Mesodermal cell (in vitro differentiated cells): ENCODE results near the gene C2CD2.
A peak's percentile ranks its signal among the peaks of the same experiment; 100 is the strongest.

Experiments
- H3K27ac ChIP-seq: 2 replicates; pipeline ENCODE4 v1.7.0; 2013; ENCODE audit warnings: mild to moderate bottlenecking, low read depth, low read length, moderate library complexity; ENCODE audit not compliant: severe bottlenecking
- H3K36me3 ChIP-seq: 2 replicates; pipeline ENCODE4 v1.7.1; 2013; ENCODE audit warnings: mild to moderate bottlenecking, low read length, moderate library complexity; ENCODE audit not compliant: control insufficient read depth, insufficient read depth
- H3K4me1 ChIP-seq: one replicate; pipeline ENCODE4 v1.7.1; 2013; ENCODE audit warnings: mild to moderate bottlenecking, low read length; ENCODE audit not compliant: insufficient read depth, control insufficient read depth, poor library complexity, severe bottlenecking
- H3K4me3 ChIP-seq: 2 replicates; pipeline ENCODE4 v1.7.0; 2013; ENCODE audit warnings: low read length, control low read depth, mild to moderate bottlenecking; ENCODE audit not compliant: insufficient read depth, poor library complexity, severe bottlenecking; ENCODE audit errors: extremely low read depth
- H3K9me3 ChIP-seq: 2 replicates; pipeline ENCODE4 v1.7.1; 2013; ENCODE audit warnings: mild to moderate bottlenecking, low read length, moderate library complexity; ENCODE audit not compliant: control insufficient read depth
- WGBS, 2 experiments: methylation state at CpG; one replicate each; pipeline ENCODE4 v1.1.5; 2013; ENCODE audit warnings: missing lambda C conversion rate in 2 of 2; ENCODE audit not compliant: insufficient coverage in 2 of 2; 5-methylcytosine and 5-hydroxymethylcytosine counted together

C2CD2 gene

DNA sequence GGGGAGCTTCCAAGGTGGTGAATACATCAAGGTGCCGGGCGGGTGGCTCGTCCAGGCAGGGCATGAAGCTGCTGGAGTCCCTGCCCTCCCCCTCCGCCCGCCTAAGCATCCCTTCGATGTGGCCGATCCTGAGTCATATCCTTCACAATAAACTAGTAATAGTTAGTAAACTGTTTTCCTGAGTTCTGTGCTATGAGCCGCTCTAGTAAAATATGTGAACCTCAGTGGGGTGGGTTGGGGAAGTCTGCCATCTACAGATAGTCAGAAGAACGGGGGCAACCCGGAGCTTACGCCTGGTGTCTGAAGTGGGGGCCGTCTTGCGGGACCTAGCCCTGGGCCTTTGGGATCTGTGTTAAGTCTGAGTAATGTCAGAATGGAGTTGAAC, 21.6 kb downstream of the C2CD2 start:
- Histone ChIP-seq H3K4me1 (peaks cover 25% of the 10 kb centered on the region), H3K27ac (no peak overlapping the region), H3K4me3 (no peak overlapping the region), H3K9me3 (no peaks in the 10 kb centered on the region), H3K36me3 (no peaks in the 10 kb centered on the region)
- WGBS, 2 experiments = 98% methylated on average over 4 to 6 of the region's 13 CpGs

DNA sequence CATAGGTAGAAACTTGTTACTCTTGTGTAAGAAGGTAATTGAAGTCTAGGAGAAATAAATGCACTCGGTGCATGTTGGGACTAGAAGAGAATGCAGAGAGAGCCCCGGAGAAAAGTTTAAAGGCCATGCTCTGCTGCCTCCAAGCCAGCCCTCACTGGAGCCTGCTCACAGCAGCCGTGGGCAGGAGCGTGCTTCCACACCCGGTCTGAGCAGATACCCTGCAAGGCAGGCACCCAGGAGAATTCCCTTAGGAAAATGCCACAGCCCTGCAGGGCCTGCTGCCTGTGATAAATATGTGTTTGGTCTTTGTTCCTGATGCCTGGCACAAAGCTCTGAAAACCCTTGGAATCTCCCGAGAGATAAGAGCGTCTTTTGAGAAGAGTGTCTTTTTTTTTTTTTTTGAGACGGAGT, 22.8 kb downstream of the C2CD2 start:
- H3K4me1 ChIP-seq = peaks cover 29% of the 10 kb centered on the region
- no peaks in the 10 kb centered on the region for H3K9me3 ChIP-seq
- H3K4me3 ChIP-seq = no peak overlapping the region
- 76 to 87% methylated on average over 5 to 6 of the region's 8 CpGs for WGBS, 2 experiments
- no peaks in the 10 kb centered on the region for H3K36me3 ChIP-seq
- peak overlapping the region; percentile 76 for H3K27ac ChIP-seq

DNA sequence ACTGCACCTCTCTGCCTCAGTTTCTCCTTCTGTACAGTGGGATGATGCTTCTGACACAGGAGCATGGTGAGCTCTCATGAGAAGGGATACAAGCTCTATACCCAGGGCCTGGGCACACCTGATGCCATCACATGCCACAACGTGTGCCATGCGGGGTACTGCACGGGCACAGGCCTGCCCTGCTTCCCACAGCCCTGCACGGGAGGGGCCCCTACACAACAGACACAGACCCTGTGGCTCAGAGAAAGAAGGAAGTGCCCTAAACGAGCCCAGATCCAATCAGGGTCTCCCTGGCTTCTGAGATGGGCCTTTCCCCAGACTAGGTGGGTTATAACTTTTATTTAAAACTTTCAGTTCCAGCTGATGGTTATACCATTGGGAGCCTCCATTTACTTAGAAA, 24.6 kb downstream of the C2CD2 start:
- 100% methylated on average over 3 to 5 of the region's 5 CpGs for WGBS, 2 experiments
- Histone ChIP-seq H3K27ac (no peak overlapping the region), H3K4me1 (peaks cover 29% of the 10 kb centered on the region), H3K9me3 (no peaks in the 10 kb centered on the region), H3K4me3 (no peak overlapping the region), H3K36me3 (no peaks in the 10 kb centered on the region)

GRCh38 chr21:41928621-41929220, 25.1 kb downstream of the C2CD2 start:
- Histone ChIP-seq H3K4me3 (no peak overlapping the region), H3K4me1 (peaks cover 29% of the 10 kb centered on the region), H3K27ac (no peak overlapping the region), H3K36me3 (no peaks in the 10 kb centered on the region), H3K9me3 (no peaks in the 10 kb centered on the region)
- no CpG with 5 or more reads among the region's 10 CpGs for whole genome bisulfite sequencing, 2 experiments

- Histone ChIP-seq H3K27ac (no peak overlapping the region), H3K4me1 (peaks cover 25% of the 10 kb centered on the region), H3K4me3 (no peak overlapping the region), H3K9me3 (no peaks in the 10 kb centered on the region), H3K36me3 (no peaks in the 10 kb centered on the region)
- WGBS, 2 experiments = 88 to 95% methylated on average over 10 to 15 of the region's 17 CpGs
Observed at GRCh38 chr21:41927727-41928409, 25.9 kb downstream of the C2CD2 start.

GRCh38 chr21:41926807-41927171, 27.0 kb downstream of the C2CD2 start:
- 75% methylated on average over 1 of the region's 3 CpGs; no CpG with 5 or more reads in 1 of the 2 experiments for WGBS, 2 experiments
- Histone ChIP-seq H3K4me1 (peaks cover 14% of the 10 kb centered on the region), H3K36me3 (no peaks in the 10 kb centered on the region), H3K27ac (no peak overlapping the region), H3K9me3 (no peaks in the 10 kb centered on the region), H3K4me3 (no peak overlapping the region)

DNA sequence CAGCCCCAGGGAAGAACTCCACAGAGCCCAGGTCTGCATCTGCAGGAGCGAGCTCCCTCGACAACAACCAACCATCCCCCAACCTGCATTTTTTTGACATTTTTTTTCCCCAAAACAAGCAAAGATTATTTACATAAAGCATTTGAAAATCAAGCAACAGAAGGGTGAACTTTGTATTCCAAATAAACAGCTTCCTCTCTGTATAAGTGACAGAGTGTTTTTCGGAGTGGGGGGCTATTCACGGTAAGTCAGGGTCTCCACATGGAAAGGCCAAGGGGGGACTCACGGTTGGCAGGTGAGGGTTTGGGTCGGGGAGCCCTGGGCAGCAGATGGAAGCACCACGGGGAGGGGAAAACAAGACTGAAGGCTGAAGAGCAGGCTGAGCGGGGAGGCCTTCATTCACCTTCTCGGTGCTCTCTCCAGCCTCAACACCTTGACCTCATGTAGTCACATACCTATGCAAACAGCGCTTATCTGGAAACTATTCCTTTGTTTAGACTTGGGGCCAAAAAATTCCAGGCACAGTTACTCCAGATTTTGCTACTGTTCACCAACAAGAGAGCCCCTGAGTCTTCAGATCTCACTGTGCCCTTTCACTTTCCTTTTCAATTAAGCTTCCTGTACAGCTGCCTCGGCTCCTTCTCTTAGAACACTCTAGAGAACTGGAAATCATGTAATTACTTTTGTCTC, 27.6 kb downstream of the C2CD2 start:
- Histone ChIP-seq H3K4me3 (no peak overlapping the region), H3K4me1 (peaks cover 14% of the 10 kb centered on the region), H3K27ac (no peak overlapping the region), H3K9me3 (no peaks in the 10 kb centered on the region), H3K36me3 (no peaks in the 10 kb centered on the region)
- WGBS, 2 experiments = 55 to 61% methylated on average over 4 to 6 of the region's 11 CpGs

DNA sequence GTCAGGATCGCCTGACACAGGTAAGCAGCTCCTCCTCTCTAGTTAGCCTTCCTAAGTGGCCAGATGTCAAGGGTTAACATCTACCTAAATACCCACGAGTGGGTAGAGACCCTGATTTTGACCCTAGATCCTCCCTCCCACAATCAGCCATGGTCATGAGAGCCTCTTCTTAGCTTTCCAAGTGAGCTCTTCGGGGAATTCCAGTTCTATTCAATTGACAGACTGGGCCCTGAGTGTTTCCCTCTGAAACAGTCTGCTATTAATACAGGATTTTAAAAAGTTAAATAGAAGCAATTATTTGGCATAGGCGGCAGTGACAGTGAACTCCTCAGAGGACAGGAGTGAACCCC, 28.1 kb downstream of the C2CD2 start:
- H3K4me1 ChIP-seq = peaks cover 10% of the 10 kb centered on the region
- H3K27ac ChIP-seq = no peak overlapping the region
- no peaks in the 10 kb centered on the region for H3K9me3 ChIP-seq
- WGBS, 2 experiments = 71 to 90% methylated on average over 3 of the region's 4 CpGs
- H3K36me3 ChIP-seq = no peaks in the 10 kb centered on the region
- no peak overlapping the region for H3K4me3 ChIP-seq

DNA sequence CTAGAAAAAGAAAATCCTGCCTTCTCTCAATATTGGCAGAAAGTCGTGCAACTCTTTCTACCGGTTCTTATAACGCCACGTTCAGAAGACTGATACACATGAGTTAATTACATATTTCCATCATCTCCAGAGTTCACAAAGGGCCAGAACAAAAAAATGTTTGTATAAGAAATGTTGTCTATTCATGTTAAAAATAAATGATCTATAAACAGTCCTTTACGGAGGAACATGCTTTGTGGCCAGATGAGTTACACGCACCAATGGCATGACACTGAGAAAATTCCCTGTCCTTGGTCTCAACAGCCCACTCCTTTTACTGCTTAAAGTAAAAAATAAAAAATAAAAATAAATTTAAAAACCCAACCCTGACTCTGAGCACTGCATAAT, 29.5 kb downstream of the C2CD2 start:
- WGBS, 2 experiments = 80% methylated on average over 1 of the region's 6 CpGs; no CpG with 5 or more reads in 1 of the 2 experiments
- no peak overlapping the region for H3K27ac ChIP-seq

GRCh38 chr21:41923631-41924367, 30.0 kb downstream of the C2CD2 start:
- Histone ChIP-seq H3K36me3 (no peaks in the 10 kb centered on the region), H3K27ac (no peak overlapping the region), H3K9me3 (no peaks in the 10 kb centered on the region), H3K4me3 (no peak overlapping the region), H3K4me1 (peaks cover 6% of the 10 kb centered on the region)
- 82 to 94% methylated on average over 5 to 6 of the region's 7 CpGs for WGBS, 2 experiments

More for the DNA sequence above, 29.5 kb downstream of the C2CD2 start:
- no peak overlapping the region for H3K4me3 ChIP-seq
- no peaks in the 10 kb centered on the region for H3K9me3 ChIP-seq
- H3K4me1 ChIP-seq = peaks cover 6% of the 10 kb centered on the region
- H3K36me3 ChIP-seq = no peaks in the 10 kb centered on the region
